ENCODE data around the gene C19orf33.
A peak's percentile ranks its signal among the peaks of the same experiment; 100 is the strongest.
"Not testable (repeated sequence)": the region's sequence is repeated elsewhere in the genome, so short reads cannot be mapped to it uniquely, and the experiment has no call there.

Gene C19orf33

GRCh38 chr19:38303517-38304351, at the start of gene C19orf33:
C19orf33 (plus strand) TSS chr19:38304251; CDS start chr19:38304262, 11 bp downstream.
- DNase-seq (ENCODE audit: low read depth) = no peak

GRCh38 chr19:38255383-38256014, 48.6 kb upstream of the C19orf33 start:
- DNase-seq (ENCODE audit: low read depth) = no peak

DNA sequence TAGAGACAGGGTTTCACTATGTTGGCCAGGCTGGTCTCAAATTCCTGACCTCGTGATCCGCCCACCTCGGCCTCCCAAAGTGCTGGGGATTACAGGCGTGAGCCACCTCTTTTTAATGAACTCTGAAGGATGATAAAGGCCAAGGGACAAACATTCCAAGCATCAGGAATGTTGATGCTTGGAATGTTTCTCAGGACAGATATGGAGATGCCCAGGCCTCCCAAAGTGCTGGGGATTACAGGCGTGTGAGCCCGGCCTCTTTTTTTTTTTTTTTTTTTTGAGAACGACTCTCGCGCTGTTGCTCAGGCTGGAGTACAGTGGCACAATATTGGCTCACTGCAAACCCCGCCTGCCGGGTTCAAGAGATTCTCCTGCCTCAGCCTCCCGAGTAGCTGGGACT, 42.1 kb upstream of the C19orf33 start:
- not testable (repeated sequence) for DNase-seq (ENCODE audit: low read depth)

GRCh38 chr19:38262585-38263268, 41.3 kb upstream of the C19orf33 start:
- DNase-seq (ENCODE audit: low read depth) = no peak

DNA sequence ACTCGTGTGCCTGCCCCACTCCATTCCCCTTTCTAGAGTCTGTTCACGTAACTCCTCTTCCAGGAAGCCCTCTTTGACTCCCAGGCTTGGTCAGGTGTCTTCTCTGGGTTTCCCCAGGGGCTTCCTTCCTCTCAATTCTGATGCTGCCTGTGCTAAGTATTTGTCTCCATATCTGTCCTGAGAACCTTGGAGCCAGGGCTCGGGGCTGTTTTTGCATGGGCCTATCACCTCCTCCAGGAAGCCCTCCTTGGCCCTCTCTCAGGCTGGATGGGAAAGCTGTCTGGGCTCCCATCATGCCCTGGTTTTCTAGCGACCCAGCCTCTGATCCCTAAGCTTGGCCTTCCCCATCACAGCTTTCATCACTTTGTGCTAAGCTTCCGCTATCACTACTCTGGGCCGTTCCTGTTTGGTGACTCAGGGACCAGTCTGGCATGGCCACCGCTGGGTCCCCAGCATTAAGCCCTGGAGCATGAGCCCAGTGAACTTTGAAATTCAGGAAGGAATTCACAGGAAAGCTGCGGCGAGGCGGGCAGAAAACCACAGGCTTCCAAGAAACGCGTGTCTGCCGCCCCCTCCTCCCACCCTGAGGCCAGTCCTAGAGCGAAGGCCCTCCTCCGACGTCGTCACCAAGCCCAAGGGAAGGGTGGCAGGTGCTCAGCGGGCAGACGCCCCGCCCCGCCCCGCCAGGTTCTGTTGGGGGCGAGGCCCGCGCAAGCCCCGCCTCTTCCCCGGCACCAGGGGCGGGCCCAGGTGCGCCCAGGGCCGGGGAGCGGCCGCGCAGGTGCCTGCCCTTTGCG, 40.2 kb upstream of the C19orf33 start:
- DNase-seq (ENCODE audit: low read depth) = peak; percentile 63

DNA sequence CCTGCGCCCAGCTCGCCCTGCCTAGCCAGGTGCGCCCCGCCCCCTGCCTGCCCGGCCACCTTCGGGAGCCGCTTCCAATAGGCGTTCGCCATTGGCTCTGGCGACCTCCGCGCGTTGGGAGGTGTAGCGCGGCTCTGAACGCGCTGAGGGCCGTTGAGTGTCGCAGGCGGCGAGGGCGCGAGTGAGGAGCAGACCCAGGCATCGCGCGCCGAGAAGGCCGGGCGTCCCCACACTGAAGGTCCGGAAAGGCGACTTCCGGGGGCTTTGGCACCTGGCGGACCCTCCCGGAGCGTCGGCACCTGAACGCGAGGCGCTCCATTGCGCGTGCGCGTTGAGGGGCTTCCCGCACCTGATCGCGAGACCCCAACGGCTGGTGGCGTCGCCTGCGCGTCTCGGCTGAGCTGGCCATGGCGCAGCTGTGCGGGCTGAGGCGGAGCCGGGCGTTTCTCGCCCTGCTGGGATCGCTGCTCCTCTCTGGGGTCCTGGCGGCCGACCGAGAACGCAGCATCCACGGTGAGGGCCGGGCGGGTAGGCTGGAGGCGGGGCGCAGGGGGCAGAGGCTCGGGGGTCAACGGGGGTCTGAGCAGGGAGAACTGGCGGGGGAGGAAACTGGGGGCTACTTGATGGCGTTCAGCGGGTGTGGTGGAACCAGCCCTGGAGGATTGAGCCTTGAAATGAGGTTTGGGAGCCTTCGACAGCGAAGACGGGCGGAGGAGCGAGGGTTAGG, 39.4 kb upstream of the C19orf33 start, which contains the start of gene SPINT2:
SPINT2 (plus strand) TSS at position 88 of the 727 bp plus-strand sequence; CDS start at position 408, 320 bp downstream.
- no peak for DNase-seq (ENCODE audit: low read depth)

DNA sequence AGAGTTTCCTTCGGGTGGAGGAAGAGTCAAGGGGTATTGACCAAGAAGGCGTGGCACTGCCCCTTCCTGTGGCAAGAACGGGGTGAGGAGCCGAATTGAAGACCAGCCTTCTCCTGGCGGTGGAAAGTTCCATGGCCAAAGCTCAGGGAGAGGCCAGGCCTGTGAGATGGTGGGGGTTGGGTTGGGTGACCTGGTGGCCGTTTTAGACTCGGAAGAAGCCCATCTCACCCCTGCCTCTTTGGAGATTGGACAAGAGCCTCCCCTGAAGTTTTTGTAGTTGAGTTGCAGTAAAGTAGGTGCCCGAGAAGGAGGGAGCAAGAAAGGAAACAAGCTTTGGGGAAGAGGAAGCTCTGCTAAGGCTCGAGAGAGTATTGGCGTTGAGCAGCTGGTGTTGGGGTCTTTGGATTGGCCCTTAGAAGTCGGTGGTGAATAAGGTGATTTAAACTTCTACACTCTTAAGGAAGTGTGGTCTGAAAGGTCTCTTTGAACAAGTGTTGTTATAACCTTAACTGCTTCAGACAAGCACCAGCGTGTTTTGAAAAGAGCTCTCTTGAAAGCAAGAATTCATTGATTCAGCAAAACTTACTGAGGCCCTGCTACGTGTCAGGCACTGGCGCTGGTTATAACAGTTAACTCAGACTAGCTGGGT, 38.7 kb upstream of the C19orf33 start:
- no peak for DNase-seq (ENCODE audit: low read depth)

- no peak for DNase-seq (ENCODE audit: low read depth)
Observed at GRCh38 chr19:38265921-38266429, 38.1 kb upstream of the C19orf33 start.

DNA sequence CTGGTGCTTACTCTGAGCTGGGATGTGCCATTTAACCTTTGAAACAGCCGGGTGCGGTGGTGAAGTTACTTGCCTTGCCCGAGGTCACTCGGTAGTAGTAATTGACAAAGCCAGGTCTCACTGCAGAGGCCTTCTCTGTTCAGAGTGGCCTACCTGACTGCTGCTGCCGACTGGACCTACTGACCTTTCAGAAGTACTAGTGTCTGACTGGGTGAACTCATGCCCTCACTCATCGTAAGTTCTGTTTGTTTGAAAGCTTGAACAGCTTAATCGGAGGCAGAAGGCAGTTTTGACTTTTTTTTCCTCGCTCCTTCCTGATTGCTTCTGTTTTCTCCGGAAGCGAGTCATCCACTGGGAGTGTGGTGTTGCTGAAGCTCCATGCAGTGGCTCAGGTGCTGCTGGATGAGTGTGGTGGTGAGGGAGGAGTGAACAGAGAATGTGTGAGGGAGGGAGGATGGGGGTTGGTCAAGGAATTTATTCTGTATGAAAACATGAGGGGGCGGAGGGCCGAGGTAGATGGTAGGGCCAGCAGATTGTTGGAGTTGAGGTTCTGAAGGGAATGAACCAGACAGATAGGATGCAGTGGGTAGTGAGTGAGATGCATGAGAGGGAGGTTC, 37.0 kb upstream of the C19orf33 start:
- no peak for DNase-seq (ENCODE audit: low read depth)

DNA sequence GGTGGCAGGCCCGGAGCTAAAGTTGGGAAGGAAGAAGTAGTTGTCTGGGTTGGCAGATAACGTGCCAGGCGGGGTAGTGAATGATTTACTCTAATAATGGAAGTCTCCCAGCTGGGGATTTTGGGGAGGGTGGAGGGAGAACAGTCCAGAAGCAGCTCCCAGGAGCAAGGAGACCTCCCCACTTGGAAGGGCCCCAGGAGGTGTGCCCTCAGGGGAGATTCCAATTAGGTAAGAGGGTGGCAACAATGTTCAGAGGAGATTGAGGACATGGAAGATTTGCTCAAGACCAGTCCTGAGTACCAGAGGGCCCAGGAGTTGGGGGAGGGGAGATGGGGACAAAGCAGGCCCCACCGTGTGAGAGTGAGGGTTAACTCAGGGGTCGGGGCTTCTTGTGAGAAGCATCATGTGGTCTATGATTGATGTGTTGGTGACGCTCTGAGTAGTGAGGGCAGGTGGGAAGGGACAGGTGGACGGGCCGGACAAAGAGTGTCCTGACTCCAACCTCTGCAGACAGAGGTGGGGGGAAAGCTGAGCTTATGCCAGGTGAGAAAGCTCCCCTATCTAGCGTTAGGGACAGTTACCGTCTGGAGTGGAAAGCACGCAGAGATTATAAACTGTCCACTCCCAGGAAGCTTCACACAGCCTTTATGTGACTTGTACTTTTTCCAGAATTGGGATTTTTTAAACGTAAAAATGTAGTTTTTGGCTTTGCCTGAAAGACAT, 36.1 kb upstream of the C19orf33 start:
- no peak for DNase-seq (ENCODE audit: low read depth)

DNA sequence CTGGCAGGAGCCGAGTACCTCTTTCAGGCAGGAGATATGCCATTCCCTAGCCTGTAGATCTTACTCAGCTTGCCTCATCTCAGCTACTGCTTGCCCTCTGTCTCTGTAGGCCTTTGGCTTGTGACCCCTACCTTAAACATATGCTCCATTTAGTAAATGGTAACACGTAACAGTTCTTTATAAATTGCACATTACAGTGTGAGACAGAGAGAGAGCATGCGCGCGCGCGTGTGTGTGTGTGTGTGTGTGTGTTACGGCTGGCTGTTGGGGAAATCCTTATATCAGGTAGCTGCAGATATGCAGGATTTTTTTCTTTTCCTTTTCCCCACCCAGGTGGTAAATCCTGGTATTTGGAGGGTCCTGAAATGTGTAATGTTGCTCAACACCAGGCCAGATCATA, 35.5 kb upstream of the C19orf33 start:
- DNase-seq (ENCODE audit: low read depth) = no peak

DNA sequence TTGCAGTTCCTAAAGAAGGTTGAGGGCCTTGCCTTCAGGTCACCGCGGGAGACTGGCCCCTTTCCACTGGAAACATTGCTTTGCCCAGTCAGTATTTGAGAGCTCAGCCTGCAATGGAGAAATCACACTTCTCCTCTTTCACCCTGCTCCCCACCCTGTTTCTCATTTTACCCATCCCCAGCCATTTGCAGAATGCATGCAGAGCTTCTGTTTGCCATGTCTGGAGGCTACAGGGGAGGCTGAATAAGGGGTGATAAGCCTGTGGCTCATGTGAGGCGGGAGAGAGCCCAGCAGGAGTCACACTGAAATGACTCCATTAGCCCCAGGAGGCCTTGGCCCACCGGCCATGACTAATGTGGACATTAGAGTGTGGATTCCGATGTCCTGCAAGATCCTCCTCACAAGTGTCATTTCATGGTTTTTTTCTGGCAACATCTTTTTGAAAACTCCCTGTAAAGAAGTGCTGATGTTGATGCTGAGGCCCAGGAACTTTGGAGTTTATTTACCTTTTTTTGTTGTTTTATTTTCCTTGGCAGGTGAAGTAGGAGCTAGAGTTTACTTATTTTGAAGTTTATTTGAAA, 33.4 kb upstream of the C19orf33 start:
- no peak for DNase-seq (ENCODE audit: low read depth)

GRCh38 chr19:38273499-38273898, 30.6 kb upstream of the C19orf33 start:
- no peak for DNase-seq (ENCODE audit: low read depth)

DNA sequence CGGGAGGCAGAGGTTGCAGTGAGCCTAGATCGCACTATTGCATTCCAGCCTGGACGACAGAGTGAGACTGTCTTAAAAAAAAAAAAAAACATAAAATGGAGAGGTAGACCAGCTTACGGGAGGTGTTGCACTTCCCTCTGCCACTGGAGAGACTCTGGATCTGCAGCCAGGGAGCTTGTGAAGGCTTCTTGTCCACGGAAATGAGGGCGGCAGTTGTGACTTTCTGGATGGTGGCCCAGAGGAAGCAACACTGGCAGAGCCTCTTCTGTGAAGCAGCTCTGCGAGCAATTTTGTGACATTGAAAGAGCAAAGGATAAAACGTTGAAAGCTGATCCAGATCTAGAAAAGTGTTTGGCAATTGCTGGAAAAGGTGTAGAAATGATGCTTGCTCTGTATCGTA, 29.3 kb upstream of the C19orf33 start:
- DNase-seq (ENCODE audit: low read depth) = no peak

GRCh38 chr19:38276942-38277517, 27.0 kb upstream of the C19orf33 start:
- DNase-seq (ENCODE audit: low read depth) = no peak

DNA sequence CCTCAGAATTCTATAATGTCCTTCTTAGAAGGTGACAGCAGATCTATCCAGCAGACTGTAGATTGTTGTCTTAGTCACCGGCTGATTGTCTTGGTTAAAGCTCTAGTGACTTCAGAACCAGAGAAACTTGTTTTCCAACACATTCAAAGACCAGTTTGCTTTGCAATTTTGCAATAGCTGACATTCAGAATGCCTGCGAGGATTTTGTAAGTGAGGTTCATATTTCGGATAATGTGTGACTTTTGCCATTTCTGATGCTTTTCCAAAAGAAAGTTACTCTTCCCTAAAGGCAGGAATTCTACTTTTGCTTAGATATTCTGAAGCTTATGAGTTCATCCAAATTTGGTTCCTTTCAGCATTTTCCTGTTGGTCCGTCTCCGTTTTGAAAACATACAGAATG, 26.5 kb upstream of the C19orf33 start:
- no peak for DNase-seq (ENCODE audit: low read depth)

GRCh38 chr19:38277969-38278680, 25.9 kb upstream of the C19orf33 start:
- no peak for DNase-seq (ENCODE audit: low read depth)

GRCh38 chr19:38278751-38279150, 25.3 kb upstream of the C19orf33 start:
- no peak for DNase-seq (ENCODE audit: low read depth)
